ENCODE results near the gene CRYBG2.

CRYBG2 gene

DNA sequence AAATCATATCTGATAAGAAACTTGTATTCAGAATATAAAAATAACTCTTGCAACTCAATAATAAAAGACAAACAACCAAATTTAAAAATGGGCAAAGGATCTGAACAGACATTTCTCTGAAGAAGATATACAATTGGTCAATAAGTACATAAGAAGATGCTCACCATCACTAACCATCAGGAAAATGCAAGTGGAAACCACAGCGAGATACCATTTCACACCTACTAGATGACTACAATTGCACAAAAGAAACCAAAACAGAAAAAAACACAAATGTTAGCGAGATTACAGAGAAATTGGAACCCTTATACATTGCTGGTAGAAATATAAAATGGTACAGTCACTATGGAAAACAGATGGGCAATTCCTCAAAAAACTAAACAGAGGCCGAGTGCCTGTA lies 30.1 kb upstream of the CRYBG2 start:
- no peaks in the 10 kb centered on the region for H3K79me2 ChIP-seq (ENCODE audit: insufficient read depth, low read length)
- H4K20me1 ChIP-seq (ENCODE audit: insufficient read depth, low read length) = no peaks in the 10 kb centered on the region
- DNase-seq = no peak
- ATAC-seq (ENCODE audit: insufficient read depth, low read depth) = no peak
- TF ChIP-seq EZH2 (IDR thresholded peaks at IDR 0.05; ENCODE audit: borderline replicate concordance, low read depth, low read length, severe bottlenecking) (no peak), CTCF (IDR thresholded peaks at IDR 0.05; ENCODE audit: borderline replicate concordance, extremely low read depth, low read length, poor library complexity, severe bottlenecking) (no peak)
- peaks cover 14% of the 10 kb centered on the region for H3K4me1 ChIP-seq (ENCODE audit: insufficient read depth, low read length)
- no peaks in the 10 kb centered on the region for H3K9me3 ChIP-seq (ENCODE audit: insufficient read depth, low read length, severe bottlenecking)
- H3K4me3 ChIP-seq (ENCODE audit: low read depth in 1 of 2, low read length in 2 of 2) = no peak overlapping the region
- H3K36me3 ChIP-seq (ENCODE audit: insufficient read depth, low read length) = no peaks in the 10 kb centered on the region
- H3K9ac ChIP-seq (ENCODE audit: low read depth, low read length) = no peak overlapping the region
- peaks cover 5% of the 10 kb centered on the region for H3K27me3 ChIP-seq (ENCODE audit: insufficient read depth, low read length, poor library complexity)
- no peak overlapping the region for H3K4me2 ChIP-seq (ENCODE audit: insufficient read depth, low read length)
- no peak overlapping the region for H2AFZ ChIP-seq (ENCODE audit: low read depth, low read length)
- no peak overlapping the region for H3K27ac ChIP-seq (ENCODE audit: low read length)

DNA sequence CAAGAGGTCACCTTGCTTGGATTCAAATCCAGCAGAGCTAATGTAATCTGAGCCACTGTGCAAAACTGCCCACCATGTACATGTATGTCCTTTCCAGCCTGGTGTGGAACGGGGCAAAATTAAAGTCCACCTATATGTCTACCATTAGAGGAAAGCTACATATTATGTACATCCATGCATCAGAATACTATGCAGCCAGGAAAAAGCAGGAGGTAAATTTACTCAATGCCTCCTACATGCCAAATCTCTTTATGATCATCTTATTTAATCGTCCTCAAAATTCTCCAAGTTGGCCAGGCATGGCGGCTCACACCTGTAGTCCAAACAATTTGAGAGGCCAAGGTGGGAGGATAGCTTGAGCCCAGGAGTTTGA lies 24.9 kb upstream of the CRYBG2 start:
- peak overlapping the region; percentile 40 for H3K4me2 ChIP-seq (ENCODE audit: insufficient read depth, low read length)
- H3K79me2 ChIP-seq (ENCODE audit: insufficient read depth, low read length) = no peaks in the 10 kb centered on the region

DNA sequence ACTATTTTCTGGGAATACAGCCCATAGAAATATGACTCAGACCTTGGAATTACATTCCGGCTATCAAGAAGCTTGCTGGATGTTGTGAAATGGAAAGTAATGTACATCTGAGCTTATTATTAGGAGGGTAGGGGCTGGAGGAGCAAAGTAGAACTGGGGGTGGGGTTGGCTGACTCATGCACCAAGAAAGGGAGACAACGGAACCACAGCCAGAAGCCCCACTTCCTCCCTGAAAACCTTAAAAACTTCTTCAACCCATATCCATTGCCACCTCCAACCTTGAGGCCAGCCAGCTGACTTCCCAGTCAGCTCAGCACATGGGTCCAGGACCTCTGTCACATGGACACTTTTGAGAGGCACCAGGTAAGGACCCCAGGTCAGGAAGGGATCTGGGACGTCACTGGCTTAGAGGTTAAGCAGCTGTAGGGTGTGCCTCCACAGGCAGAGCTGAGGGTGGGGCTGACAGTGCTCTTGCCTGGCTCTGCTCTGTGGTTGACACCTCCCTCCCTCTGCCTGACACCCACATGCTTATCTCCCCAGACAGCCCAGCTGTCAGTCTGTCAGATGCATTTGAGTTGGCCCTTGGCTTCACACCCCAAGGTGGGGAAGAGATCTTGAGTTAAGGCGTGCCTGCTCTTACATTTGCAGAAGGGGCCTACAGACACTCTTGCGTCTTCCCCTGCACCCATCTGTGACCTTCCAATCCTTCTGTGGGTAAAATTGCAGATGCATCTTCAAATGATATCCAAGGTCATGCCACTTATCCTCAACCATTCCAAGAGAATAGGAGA lies 24.4 kb upstream of the CRYBG2 start:
- ATAC-seq (ENCODE audit: insufficient read depth, low read depth) (peak; percentile 97), DNase-seq (peak; percentile 86)
- H3K27me3 ChIP-seq (ENCODE audit: insufficient read depth, low read length, poor library complexity) = no peaks in the 10 kb centered on the region
- no peak overlapping the region for H2AFZ ChIP-seq (ENCODE audit: low read depth, low read length)
- no peak for TF ChIP-seq EZH2 (IDR thresholded peaks at IDR 0.05; ENCODE audit: borderline replicate concordance, low read depth, low read length, severe bottlenecking)
- TF ChIP-seq CTCF (IDR thresholded peaks at IDR 0.05; ENCODE audit: borderline replicate concordance, extremely low read depth, low read length, poor library complexity, severe bottlenecking) = no peak
- H3K4me2 ChIP-seq (ENCODE audit: insufficient read depth, low read length) = peak overlapping the region; percentile 40
- 0 out of 2 replicates have a peak, but pooled peaks cover 2% of the 10 kb centered on the region for H4K20me1 ChIP-seq (ENCODE audit: insufficient read depth, low read length)
- H3K4me3 ChIP-seq (ENCODE audit: low read depth in 1 of 2, low read length in 2 of 2) = no peak overlapping the region
- no peaks in the 10 kb centered on the region for H3K79me2 ChIP-seq (ENCODE audit: insufficient read depth, low read length)
- H3K4me1 ChIP-seq (ENCODE audit: insufficient read depth, low read length) = peaks cover 24% of the 10 kb centered on the region
- no peaks in the 10 kb centered on the region for H3K9me3 ChIP-seq (ENCODE audit: insufficient read depth, low read length, severe bottlenecking)
- H3K27ac ChIP-seq (ENCODE audit: low read length) = peak overlapping the region; percentile 55
- no peak overlapping the region for H3K9ac ChIP-seq (ENCODE audit: low read depth, low read length)
- H3K36me3 ChIP-seq (ENCODE audit: insufficient read depth, low read length) = no peaks in the 10 kb centered on the region

More for the DNA sequence above, 24.9 kb upstream of the CRYBG2 start:
- Histone ChIP-seq H3K4me1 (ENCODE audit: insufficient read depth, low read length) (peaks cover 24% of the 10 kb centered on the region), H3K4me3 (ENCODE audit: low read depth in 1 of 2, low read length in 2 of 2) (no peak overlapping the region), H2AFZ (ENCODE audit: low read depth, low read length) (no peak overlapping the region), H3K27me3 (ENCODE audit: insufficient read depth, low read length, poor library complexity) (no peaks in the 10 kb centered on the region), H3K36me3 (ENCODE audit: insufficient read depth, low read length) (no peaks in the 10 kb centered on the region), H3K27ac (ENCODE audit: low read length) (peak overlapping the region; percentile 3; the same call in 1 of the 2 replicates), H3K9me3 (ENCODE audit: insufficient read depth, low read length, severe bottlenecking) (no peaks in the 10 kb centered on the region), H3K9ac (ENCODE audit: low read depth, low read length) (no peak overlapping the region), H4K20me1 (ENCODE audit: insufficient read depth, low read length) (0 out of 2 replicates have a peak, but pooled peaks cover 2% of the 10 kb centered on the region)
- ATAC-seq (ENCODE audit: insufficient read depth, low read depth) = no peak
- no peak for TF ChIP-seq CTCF (IDR thresholded peaks at IDR 0.05; ENCODE audit: borderline replicate concordance, extremely low read depth, low read length, poor library complexity, severe bottlenecking)
- no peak for TF ChIP-seq EZH2 (IDR thresholded peaks at IDR 0.05; ENCODE audit: borderline replicate concordance, low read depth, low read length, severe bottlenecking)
- no peak for DNase-seq
